ENCODE results near the gene CMYA5. TPM values are rescaled to one million over a fixed set of nuclear protein-coding genes. Genes with fewer than 3 reads are reported as not detected.
A peak's percentile ranks its signal among the peaks of the same experiment; 100 is the strongest.

The CMYA5 gene
- total and polyA plus RNA-seq, 4 donors, result 1.3 to 2.9 (median 2.0) TPM

DNA sequence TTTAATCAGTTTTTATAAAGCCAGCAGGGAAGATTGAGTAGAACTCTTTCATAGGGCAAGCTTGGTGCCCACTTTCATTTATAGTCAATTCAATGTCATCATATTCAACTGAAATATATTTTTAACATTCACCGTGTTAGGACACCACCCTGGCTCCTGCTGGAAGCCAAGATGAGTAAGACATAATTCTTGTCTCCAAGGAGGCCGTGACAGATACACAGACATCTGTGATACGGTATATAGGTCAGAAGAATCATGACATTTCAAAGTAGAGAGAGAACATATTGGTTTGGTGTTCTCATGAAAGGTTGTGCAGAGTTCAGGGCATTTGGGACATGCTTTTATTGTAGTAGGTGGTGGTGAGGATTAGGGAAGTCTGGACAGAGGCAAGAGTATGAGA lies 120.1 kb downstream of the CMYA5 start:
- 96% methylated on average over 3 of the region's 3 CpGs for WGBS

DNA sequence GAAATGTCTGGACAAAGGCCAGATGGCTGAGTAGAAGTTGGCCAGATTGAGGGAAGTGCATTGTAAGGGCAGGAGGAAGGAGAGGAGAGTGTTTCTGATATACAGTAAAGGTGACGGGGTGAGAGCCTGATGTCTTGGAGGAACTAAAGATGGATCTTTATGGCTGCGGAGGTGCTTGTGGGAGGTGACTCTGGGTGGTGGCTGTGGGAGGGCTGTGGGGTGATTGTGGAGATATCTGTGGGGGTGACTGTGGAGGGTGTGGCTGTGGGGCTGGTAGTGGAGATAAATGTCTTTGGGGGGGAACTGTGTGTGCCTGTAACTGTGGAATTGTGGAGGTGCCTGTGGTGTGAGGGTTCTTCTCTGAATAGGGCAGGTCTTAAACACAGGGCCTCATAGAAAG lies 121.4 kb downstream of the CMYA5 start:
- Histone ChIP-seq H3K9me3 (ENCODE audit: control insufficient read depth in 4 of 4, low read length in 3 of 4) (no peaks in the 10 kb centered on the region), H3K27me3 (ENCODE audit: control insufficient read depth in 4 of 4, insufficient read depth in 4 of 4, low read length in 3 of 4) (no peaks in the 10 kb centered on the region), H3K9ac (ENCODE audit: low read depth in 1 of 2, low read length in 2 of 2) (no peak overlapping the region), H3K27ac (ENCODE audit: low read depth in 1 of 2, low read length in 2 of 2) (no peak overlapping the region), H3K4me3 (ENCODE audit: low read depth in 1 of 3, low read length in 3 of 3) (no peak overlapping the region), H3K4me1 (ENCODE audit: control insufficient read depth in 4 of 4, insufficient read depth in 4 of 4, low read length in 3 of 4) (no peaks in the 10 kb centered on the region), H3K36me3 (ENCODE audit: control insufficient read depth in 4 of 4, insufficient read depth in 3 of 4, low read depth in 1 of 4, low read length in 3 of 4) (no peaks in the 10 kb centered on the region)
- peak; percentile 60 for DNase-seq (ENCODE audit: low spot score)
- TF ChIP-seq JUND (IDR thresholded peaks at IDR 0.05) (no peak), HNF4A (conservative IDR thresholded peaks at IDR 0.05) (no peak), HNF4G (IDR thresholded peaks at IDR 0.05) (no peak), EGR1 (IDR thresholded peaks at IDR 0.05; ENCODE audit: low read depth in 2 of 2) (no peak), FOXA2 (IDR thresholded peaks at IDR 0.05) (no peak), TAF1 (conservative IDR thresholded peaks at IDR 0.05) (no peak), YY1 (IDR thresholded peaks at IDR 0.05) (no peak), RAD21 (IDR thresholded peaks at IDR 0.05) (no peak)
- TF ChIP-seq, protein P1, sequence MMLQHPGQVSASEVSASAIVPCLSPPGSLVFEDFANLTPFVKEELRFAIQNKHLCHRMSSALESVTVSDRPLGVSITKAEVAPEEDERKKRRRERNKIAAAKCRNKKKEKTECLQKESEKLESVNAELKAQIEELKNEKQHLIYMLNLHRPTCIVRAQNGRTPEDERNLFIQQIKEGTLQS (IDR thresholded peaks at IDR 0.05), result no peak
- TF ChIP-seq, protein P2, sequence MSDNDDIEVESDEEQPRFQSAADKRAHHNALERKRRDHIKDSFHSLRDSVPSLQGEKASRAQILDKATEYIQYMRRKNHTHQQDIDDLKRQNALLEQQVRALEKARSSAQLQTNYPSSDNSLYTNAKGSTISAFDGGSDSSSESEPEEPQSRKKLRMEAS (IDR thresholded peaks at IDR 0.05), result no peak
- TF ChIP-seq, protein P3, sequence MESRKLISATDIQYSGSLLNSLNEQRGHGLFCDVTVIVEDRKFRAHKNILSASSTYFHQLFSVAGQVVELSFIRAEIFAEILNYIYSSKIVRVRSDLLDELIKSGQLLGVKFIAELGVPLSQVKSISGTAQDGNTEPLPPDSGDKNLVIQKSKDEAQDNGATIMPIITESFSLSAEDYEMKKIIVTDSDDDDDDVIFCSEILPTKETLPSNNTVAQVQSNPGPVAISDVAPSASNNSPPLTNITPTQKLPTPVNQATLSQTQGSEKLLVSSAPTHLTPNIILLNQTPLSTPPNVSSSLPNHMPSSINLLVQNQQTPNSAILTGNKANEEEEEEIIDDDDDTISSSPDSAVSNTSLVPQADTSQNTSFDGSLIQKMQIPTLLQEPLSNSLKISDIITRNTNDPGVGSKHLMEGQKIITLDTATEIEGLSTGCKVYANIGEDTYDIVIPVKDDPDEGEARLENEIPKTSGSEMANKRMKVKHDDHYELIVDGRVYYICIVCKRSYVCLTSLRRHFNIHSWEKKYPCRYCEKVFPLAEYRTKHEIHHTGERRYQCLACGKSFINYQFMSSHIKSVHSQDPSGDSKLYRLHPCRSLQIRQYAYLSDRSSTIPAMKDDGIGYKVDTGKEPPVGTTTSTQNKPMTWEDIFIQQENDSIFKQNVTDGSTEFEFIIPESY (IDR thresholded peaks at IDR 0.05), result no peak
- 91% methylated on average over 2 of the region's 2 CpGs for WGBS

More for the DNA sequence above, 120.1 kb downstream of the CMYA5 start:
- H3K27me3 ChIP-seq (ENCODE audit: control insufficient read depth in 4 of 4, insufficient read depth in 4 of 4, low read length in 3 of 4), result no peaks in the 10 kb centered on the region
- no peak for DNase-seq (ENCODE audit: low spot score)
- H3K36me3 ChIP-seq (ENCODE audit: control insufficient read depth in 4 of 4, insufficient read depth in 3 of 4, low read depth in 1 of 4, low read length in 3 of 4), result no peaks in the 10 kb centered on the region
- H3K4me1 ChIP-seq (ENCODE audit: control insufficient read depth in 4 of 4, insufficient read depth in 4 of 4, low read length in 3 of 4), result no peaks in the 10 kb centered on the region
- TF ChIP-seq HNF4G (IDR thresholded peaks at IDR 0.05) (no peak), GABPA (IDR thresholded peaks at IDR 0.05 in 1 of 2, conservative IDR thresholded peaks at IDR 0.05 in 1 of 2) (no peak), EGR1 (IDR thresholded peaks at IDR 0.05; ENCODE audit: low read depth in 2 of 2) (no peak), JUND (IDR thresholded peaks at IDR 0.05) (no peak), NR2F2 (IDR thresholded peaks at IDR 0.05) (no peak), SP1 (IDR thresholded peaks at IDR 0.05) (no peak), TAF1 (conservative IDR thresholded peaks at IDR 0.05) (no peak), RAD21 (IDR thresholded peaks at IDR 0.05) (no peak), FOXA1 (IDR thresholded peaks at IDR 0.05) (no peak), YY1 (IDR thresholded peaks at IDR 0.05) (no peak)
- TF ChIP-seq, protein P4, sequence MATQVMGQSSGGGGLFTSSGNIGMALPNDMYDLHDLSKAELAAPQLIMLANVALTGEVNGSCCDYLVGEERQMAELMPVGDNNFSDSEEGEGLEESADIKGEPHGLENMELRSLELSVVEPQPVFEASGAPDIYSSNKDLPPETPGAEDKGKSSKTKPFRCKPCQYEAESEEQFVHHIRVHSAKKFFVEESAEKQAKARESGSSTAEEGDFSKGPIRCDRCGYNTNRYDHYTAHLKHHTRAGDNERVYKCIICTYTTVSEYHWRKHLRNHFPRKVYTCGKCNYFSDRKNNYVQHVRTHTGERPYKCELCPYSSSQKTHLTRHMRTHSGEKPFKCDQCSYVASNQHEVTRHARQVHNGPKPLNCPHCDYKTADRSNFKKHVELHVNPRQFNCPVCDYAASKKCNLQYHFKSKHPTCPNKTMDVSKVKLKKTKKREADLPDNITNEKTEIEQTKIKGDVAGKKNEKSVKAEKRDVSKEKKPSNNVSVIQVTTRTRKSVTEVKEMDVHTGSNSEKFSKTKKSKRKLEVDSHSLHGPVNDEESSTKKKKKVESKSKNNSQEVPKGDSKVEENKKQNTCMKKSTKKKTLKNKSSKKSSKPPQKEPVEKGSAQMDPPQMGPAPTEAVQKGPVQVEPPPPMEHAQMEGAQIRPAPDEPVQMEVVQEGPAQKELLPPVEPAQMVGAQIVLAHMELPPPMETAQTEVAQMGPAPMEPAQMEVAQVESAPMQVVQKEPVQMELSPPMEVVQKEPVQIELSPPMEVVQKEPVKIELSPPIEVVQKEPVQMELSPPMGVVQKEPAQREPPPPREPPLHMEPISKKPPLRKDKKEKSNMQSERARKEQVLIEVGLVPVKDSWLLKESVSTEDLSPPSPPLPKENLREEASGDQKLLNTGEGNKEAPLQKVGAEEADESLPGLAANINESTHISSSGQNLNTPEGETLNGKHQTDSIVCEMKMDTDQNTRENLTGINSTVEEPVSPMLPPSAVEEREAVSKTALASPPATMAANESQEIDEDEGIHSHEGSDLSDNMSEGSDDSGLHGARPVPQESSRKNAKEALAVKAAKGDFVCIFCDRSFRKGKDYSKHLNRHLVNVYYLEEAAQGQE (IDR thresholded peaks at IDR 0.05), result no peak
- TF ChIP-seq, protein P5, sequence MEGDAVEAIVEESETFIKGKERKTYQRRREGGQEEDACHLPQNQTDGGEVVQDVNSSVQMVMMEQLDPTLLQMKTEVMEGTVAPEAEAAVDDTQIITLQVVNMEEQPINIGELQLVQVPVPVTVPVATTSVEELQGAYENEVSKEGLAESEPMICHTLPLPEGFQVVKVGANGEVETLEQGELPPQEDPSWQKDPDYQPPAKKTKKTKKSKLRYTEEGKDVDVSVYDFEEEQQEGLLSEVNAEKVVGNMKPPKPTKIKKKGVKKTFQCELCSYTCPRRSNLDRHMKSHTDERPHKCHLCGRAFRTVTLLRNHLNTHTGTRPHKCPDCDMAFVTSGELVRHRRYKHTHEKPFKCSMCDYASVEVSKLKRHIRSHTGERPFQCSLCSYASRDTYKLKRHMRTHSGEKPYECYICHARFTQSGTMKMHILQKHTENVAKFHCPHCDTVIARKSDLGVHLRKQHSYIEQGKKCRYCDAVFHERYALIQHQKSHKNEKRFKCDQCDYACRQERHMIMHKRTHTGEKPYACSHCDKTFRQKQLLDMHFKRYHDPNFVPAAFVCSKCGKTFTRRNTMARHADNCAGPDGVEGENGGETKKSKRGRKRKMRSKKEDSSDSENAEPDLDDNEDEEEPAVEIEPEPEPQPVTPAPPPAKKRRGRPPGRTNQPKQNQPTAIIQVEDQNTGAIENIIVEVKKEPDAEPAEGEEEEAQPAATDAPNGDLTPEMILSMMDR (IDR thresholded peaks at IDR 0.05; ENCODE audit: low read depth, low read length, missing input control), result no peak
- TF ChIP-seq, protein P1 (IDR thresholded peaks at IDR 0.05), result no peak
- H3K4me3 ChIP-seq (ENCODE audit: low read depth in 1 of 3, low read length in 3 of 3), result no peak overlapping the region
- H3K27ac ChIP-seq (ENCODE audit: low read depth in 1 of 2, low read length in 2 of 2), result no peak overlapping the region
- H3K9me3 ChIP-seq (ENCODE audit: control insufficient read depth in 4 of 4, low read length in 3 of 4), result no peaks in the 10 kb centered on the region
- no peak overlapping the region for H3K9ac ChIP-seq (ENCODE audit: low read depth in 1 of 2, low read length in 2 of 2)
